Pericardium fibroblast (primary cell): ENCODE data around the gene LRRC66. TPM values are rescaled to one million over a fixed set of nuclear protein-coding genes. Genes with fewer than 3 reads are reported as not detected.

Experiments used
- total RNA-seq: library from RNA; depleted of rRNA; stranded (reverse); fragments of >200 nt; gene quantifications from 2 replicates; pipeline ENCODE4 v1.2.3, GENCODE V29; 2015

Gene LRRC66
- total RNA-seq: under 0.01 TPM in 1 of 2 replicates, not detected in the other

GRCh38 chr4:52019936-52020657 lies at the start of gene LRRC66:
TSS of gene LRRC66 (minus strand) at chr4:52020363. CDS start at chr4:52017613, 2,750 bp downstream.

GRCh38 chr4:52051213-52051614 lies 31.1 kb upstream of the LRRC66 start, which contains the start of gene SPATA18:
TSS of gene SPATA18 (plus strand) at chr4:52051304. CDS start at chr4:52051705, 401 bp downstream.

DNA sequence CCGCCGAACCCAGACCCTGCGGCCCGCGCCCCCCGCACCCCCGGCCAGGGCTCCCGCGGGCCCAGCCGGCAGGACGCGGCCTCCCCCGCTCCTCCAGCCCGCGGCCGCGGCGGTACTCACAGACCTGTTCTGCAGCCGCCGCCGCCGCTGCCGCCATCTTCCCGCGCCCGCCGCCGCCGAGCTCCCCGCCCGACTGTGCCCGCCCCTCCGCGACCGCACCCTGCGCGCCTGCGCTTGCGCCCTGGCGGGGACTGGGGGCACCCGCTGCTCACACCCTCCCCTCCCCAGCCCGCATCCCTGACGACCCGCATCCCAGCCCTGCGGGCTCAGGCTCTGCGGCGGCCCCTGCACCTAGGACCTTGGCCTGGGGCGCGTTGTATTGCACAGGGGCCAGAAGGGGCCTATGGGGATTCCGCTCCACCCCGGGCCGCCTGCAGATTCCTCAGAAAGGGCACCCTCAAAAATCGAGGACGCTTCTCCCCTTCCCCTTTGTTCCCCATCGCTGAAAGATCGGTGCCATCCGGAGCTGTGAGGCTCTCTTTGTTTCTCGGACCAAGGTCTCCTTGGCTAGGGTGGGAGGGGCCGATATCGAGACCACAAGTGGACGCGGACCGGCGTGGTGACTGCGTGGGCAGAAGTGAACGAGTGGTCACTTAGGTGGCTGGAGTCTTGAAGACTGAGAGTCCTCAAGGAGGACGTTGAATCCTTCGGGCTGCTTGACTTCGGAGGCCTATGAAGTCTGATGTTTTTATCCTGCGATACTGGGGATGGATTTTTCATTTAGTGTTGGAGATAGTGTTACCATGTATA lies 18.1 kb upstream of the LRRC66 start, which contains the start of gene SGCB:
SGCB (minus strand) TSS at position 197 of the 810 bp plus-strand sequence; CDS start at position 157, 40 bp downstream.

Other genes with a start within 250 kb of the LRRC66 start
- 18.0 and 22.1 TPM in 2 replicates for gene DCUN1D4, start 177.2 kb downstream of the LRRC66 start, total RNA-seq
- gene SGCB, start 17.9 kb upstream of the LRRC66 start, total RNA-seq: 14.1 and 18.2 TPM in 2 replicates
- 2.9 and 7.7 TPM in 2 replicates for gene SPATA18, start 30.9 kb upstream of the LRRC66 start, total RNA-seq